Glomerular visceral epithelial cell (primary cell): ENCODE results near the gene PRAME.
A peak's percentile ranks its signal among the peaks of the same experiment; 100 is the strongest.

Experiments used
- DNase-seq: peaks from one replicate; pipeline ENCODE4 v3.0.0-alpha.2; 2016; ENCODE audit errors: extremely low spot score

PRAME gene

GRCh38 chr22:22579869-22580604 is 21.0 kb upstream of the PRAME start:
- DNase-seq: no peak

- peak; percentile 25 for DNase-seq
Observed at GRCh38 chr22:22578702-22579424, 19.8 kb upstream of the PRAME start.

GRCh38 chr22:22576989-22577427 is 17.9 kb upstream of the PRAME start:
- no peak for DNase-seq

DNA sequence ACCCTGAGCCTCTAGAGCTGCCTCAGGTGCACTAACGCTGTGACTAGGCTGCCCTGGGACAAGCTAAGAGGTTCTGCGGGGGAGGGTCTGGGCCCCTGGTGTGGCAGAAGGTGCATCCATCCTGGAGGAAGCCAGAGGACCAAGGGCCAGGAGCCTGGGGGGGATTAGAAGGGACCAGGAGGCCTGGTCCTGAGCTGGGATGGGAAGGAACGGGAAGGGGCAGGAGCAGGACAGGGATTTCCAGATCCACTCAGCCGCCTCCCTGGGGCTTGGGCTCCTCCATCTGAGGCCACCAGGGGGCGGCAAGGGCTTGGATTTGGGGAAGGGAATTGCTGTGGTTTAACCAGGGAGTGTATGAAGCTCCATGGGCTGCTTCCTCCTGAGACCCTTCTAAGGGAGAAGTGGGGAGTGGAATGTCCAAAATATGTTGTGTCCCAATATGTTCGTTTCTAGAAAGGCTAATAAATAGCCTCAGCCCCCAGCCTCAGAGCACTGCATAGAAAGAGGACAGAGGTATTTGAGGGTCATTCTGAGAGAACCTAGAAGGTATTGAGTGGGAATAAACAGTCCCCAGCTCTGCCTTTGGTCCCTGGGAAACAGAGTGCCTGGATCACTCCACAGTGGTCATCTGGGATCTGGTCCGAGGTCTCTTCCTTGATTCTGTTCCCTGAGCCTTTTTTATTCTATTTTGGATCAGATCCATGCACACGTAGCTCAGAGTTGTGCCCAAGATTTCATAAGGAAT is 17.4 kb upstream of the PRAME start:
- peak; percentile 44 for DNase-seq

DNA sequence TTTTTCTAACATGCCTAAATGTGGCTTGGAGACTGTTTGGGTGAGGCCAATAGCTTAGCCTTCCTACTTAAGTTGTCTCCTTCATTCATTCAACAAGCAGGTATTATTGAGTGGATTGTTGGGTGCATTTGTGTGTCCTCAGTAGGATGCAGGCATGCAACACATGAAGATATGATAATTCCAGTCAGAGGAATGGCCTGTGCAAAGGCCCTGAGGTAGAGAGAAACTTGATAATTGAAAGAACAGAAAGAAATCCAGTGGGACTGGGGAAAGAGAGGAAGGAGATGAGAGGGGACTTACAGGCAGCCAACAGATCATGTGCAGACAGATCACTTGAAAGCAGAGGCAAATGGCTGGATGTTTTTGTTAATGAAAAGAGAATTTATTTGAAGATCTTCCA is 15.3 kb upstream of the PRAME start:
- DNase-seq: no peak

GRCh38 chr22:22573047-22573889 is 14.2 kb upstream of the PRAME start:
- DNase-seq: no peak

- DNase-seq: no peak
Observed at GRCh38 chr22:22571862-22572261, 12.8 kb upstream of the PRAME start.

- DNase-seq: no peak
Observed at GRCh38 chr22:22571429-22571828, 12.4 kb upstream of the PRAME start.

- no peak for DNase-seq
Observed at GRCh38 chr22:22569218-22569617, 10.2 kb upstream of the PRAME start.

GRCh38 chr22:22565981-22566380 is 6.9 kb upstream of the PRAME start:
- DNase-seq: no peak

- DNase-seq: no peak
Observed at GRCh38 chr22:22558071-22558971, 744 bp downstream of the PRAME start.

DNA sequence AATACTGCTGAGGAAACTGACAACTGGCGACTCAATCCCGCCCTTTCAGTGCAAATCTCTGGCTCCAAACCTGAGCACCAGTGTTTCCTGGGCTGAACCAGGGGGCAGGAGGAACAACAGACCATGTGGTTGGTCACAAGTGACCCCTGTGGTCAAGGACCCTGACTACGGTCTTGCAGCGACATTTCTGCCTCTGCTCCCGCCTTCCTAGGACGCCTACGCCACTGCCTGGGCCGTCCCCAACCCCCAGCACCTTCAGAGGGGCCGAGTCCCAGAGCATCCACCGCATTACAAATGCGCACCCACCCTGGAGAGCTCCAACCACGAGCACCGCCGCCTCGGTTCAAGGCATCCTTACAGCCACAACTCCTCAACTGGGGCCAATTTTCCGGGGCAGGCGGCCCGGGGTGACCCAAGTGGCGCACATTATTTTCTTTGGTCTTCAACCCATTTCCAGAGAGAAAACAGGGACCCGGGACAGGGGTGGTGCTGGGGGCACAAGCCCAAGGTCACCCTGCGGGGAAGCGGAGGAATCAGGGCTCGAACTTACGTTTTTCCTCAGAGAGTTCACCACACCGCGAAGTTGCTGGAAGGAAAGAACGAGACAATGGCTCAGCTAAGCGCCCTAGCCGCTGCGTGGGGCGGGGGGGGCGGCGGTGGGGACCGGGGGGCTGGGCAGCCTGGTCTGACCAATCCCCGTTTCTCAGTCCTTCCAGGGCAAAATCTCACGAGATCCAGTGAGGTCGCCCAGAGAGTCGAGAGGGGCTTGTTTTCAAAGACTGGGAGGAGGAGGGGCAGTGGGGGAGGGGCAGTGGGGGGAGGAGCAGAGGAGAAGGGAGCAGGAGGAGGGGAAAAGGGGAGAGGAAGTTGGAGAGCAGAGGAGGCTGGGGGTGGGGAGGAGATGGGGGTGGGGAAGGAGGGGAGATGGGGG is 1.8 kb downstream of the PRAME start:
- DNase-seq: no peak

DNA sequence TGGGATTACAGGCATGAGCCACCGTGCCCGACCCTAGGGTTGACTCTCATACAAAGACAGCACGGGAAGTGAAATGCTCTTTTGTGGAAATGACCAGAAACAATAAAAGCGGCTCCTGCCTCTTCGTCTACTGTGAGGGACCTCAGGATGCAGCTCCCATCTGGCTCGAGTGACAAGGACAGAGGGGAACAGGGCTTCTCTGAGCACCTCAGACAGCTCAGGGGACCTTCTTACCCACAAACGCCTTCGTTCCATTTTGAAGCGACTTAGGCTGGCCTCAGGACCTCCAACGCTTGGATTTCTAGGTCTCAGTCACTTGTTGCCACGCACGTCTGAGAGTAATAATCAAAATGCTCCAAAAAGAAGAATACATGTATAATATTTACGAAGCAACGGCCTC is 2.5 kb downstream of the PRAME start:
- DNase-seq: no peak

DNA sequence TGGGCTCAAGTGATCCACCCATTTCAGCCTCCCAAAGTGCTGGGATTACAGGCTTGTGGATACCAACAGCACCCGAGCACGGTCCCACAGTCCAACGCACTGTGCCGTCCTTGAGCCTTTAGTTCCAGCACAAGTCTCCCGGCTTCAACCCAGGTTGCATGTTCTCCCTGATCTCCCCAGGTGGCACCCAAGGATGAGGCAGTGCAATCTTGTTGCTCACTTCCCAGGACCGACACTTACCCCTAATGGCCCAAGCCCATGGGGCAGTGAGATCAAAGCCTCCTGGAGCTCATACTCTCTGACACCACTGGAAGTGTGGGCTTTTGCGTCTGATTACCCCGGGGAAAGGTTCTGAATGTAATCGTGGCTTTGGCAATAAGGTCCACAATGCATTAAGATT is 3.5 kb downstream of the PRAME start:
- no peak for DNase-seq

- no peak for DNase-seq
Observed at GRCh38 chr22:22554587-22555284, 4.3 kb downstream of the PRAME start.

GRCh38 chr22:22553735-22554586 is 5.1 kb downstream of the PRAME start:
- no peak for DNase-seq

- no peak for DNase-seq
Observed at GRCh38 chr22:22553141-22553540, 5.9 kb downstream of the PRAME start.

GRCh38 chr22:22552630-22553029 is 6.4 kb downstream of the PRAME start:
- DNase-seq: no peak
